ENCODE data around the gene ABCA7. TPM values are rescaled to one million over a fixed set of nuclear protein-coding genes. Genes with fewer than 3 reads are reported as not detected.
A peak's percentile ranks its signal among the peaks of the same experiment; 100 is the strongest.

ABCA7 gene
- total and polyA plus RNA-seq, 2 of the 13 experiments (the other 11 are each of a cell fraction or from before 2014, with no cell fraction given), result 4.4 to 32.4 TPM

DNA sequence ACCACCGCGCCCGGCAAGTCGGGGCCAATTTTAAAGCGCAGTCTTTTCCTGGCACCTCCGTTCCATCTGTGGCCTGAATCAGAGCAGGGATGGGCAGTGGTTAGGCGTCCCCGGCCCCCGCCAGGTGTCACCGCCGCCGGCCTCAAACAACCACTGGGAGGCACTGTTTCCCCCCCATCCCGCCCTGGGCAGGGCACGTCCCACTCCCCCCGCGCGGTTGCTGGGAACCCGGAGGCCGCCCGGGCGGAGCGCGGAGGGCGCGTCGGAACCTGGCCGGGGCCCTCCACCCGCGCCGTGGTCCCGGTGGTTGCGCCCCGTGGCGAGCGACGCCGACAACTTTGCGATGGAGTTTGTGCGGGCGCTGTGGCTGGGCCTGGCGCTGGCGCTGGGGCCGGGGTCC lies 39.8 kb upstream of the ABCA7 start, which contains the start of gene GRIN3B (continued):
- TF ChIP-seq, protein P1, sequence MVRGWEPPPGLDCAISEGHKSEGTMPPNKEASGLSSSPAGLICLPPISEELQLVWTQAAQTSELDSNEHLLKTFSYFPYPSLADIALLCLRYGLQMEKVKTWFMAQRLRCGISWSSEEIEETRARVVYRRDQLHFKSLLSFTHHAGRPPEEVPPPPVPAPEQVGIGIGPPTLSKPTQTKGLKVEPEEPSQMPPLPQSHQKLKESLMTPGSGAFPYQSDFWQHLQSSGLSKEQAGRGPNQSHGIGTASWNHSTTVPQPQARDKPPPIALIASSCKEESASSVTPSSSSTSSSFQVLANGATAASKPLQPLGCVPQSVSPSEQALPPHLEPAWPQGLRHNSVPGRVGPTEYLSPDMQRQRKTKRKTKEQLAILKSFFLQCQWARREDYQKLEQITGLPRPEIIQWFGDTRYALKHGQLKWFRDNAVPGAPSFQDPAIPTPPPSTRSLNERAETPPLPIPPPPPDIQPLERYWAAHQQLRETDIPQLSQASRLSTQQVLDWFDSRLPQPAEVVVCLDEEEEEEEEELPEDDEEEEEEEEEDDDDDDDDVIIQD (CRISPR knock-in tag; IDR thresholded peaks at IDR 0.05; ENCODE audit: low read depth), result no peak
- TF ChIP-seq KDM2A (CRISPR knock-in tag; IDR thresholded peaks at IDR 0.05; ENCODE audit: borderline replicate concordance, low read depth) (peak; percentile 45; the same call in 1 of the 2 replicates), LCORL (IDR thresholded peaks at IDR 0.05) (no peak), LCORL (CRISPR knock-in tag; IDR thresholded peaks at IDR 0.05) (peak; percentile 64), ZFX (CRISPR knock-in tag; IDR thresholded peaks at IDR 0.05; ENCODE audit: low read depth) (peak; percentile 13), ZSCAN21 (CRISPR knock-in tag; IDR thresholded peaks at IDR 0.05; ENCODE audit: borderline replicate concordance) (peak; percentile 41; the same call in 1 of the 2 replicates), MBNL3 (CRISPR knock-in tag; conservative IDR thresholded peaks at IDR 0.05) (no peak), STAG1 (CRISPR knock-in tag; IDR thresholded peaks at IDR 0.05) (peak; percentile 45), SP4 (CRISPR knock-in tag; IDR thresholded peaks at IDR 0.05) (0 out of 2 replicates have a peak, but pooled peaks have one; percentile 17), RCOR2 (CRISPR knock-in tag; IDR thresholded peaks at IDR 0.05) (no peak)
- TF ChIP-seq, protein P2, sequence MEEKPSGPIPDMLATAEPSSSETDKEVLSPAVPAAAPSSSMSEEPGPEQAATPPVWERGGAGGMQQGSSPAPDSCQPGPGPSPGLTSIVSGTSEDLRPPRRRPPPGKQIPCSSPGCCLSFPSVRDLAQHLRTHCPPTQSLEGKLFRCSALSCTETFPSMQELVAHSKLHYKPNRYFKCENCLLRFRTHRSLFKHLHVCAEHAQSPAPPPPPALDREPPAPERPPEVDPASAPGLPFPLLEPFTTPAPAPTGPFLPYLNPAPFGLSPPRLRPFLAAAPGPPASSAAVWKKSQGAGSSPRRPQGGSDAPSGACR (CRISPR knock-in tag; IDR thresholded peaks at IDR 0.05), result 0 out of 2 replicates have a peak, but pooled peaks have one; percentile 39
- TF ChIP-seq, protein P3, sequence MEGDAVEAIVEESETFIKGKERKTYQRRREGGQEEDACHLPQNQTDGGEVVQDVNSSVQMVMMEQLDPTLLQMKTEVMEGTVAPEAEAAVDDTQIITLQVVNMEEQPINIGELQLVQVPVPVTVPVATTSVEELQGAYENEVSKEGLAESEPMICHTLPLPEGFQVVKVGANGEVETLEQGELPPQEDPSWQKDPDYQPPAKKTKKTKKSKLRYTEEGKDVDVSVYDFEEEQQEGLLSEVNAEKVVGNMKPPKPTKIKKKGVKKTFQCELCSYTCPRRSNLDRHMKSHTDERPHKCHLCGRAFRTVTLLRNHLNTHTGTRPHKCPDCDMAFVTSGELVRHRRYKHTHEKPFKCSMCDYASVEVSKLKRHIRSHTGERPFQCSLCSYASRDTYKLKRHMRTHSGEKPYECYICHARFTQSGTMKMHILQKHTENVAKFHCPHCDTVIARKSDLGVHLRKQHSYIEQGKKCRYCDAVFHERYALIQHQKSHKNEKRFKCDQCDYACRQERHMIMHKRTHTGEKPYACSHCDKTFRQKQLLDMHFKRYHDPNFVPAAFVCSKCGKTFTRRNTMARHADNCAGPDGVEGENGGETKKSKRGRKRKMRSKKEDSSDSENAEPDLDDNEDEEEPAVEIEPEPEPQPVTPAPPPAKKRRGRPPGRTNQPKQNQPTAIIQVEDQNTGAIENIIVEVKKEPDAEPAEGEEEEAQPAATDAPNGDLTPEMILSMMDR (CRISPR knock-in tag; IDR thresholded peaks at IDR 0.05), result peak; percentile 78
- TF ChIP-seq, protein P4, sequence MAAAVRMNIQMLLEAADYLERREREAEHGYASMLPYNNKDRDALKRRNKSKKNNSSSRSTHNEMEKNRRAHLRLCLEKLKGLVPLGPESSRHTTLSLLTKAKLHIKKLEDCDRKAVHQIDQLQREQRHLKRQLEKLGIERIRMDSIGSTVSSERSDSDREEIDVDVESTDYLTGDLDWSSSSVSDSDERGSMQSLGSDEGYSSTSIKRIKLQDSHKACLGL (CRISPR knock-in tag; IDR thresholded peaks at IDR 0.05), result 0 out of 2 replicates have a peak, but pooled peaks have one; percentile 20
- TF ChIP-seq, protein P5, sequence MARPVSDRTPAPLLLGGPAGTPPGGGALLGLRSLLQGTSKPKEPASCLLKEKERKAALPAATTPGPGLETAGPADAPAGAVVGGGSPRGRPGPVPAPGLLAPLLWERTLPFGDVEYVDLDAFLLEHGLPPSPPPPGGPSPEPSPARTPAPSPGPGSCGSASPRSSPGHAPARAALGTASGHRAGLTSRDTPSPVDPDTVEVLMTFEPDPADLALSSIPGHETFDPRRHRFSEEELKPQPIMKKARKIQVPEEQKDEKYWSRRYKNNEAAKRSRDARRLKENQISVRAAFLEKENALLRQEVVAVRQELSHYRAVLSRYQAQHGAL (CRISPR knock-in tag; IDR thresholded peaks at IDR 0.05; ENCODE audit: not compliant biosample characterization), result no peak
- TF ChIP-seq, protein P6, sequence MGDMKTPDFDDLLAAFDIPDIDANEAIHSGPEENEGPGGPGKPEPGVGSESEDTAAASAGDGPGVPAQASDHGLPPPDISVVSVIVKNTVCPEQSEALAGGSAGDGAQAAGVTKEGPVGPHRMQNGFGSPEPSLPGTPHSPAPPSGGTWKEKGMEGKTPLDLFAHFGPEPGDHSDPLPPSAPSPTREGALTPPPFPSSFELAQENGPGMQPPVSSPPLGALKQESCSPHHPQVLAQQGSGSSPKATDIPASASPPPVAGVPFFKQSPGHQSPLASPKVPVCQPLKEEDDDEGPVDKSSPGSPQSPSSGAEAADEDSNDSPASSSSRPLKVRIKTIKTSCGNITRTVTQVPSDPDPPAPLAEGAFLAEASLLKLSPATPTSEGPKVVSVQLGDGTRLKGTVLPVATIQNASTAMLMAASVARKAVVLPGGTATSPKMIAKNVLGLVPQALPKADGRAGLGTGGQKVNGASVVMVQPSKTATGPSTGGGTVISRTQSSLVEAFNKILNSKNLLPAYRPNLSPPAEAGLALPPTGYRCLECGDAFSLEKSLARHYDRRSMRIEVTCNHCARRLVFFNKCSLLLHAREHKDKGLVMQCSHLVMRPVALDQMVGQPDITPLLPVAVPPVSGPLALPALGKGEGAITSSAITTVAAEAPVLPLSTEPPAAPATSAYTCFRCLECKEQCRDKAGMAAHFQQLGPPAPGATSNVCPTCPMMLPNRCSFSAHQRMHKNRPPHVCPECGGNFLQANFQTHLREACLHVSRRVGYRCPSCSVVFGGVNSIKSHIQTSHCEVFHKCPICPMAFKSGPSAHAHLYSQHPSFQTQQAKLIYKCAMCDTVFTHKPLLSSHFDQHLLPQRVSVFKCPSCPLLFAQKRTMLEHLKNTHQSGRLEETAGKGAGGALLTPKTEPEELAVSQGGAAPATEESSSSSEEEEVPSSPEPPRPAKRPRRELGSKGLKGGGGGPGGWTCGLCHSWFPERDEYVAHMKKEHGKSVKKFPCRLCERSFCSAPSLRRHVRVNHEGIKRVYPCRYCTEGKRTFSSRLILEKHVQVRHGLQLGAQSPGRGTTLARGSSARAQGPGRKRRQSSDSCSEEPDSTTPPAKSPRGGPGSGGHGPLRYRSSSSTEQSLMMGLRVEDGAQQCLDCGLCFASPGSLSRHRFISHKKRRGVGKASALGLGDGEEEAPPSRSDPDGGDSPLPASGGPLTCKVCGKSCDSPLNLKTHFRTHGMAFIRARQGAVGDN (CRISPR knock-in tag; IDR thresholded peaks at IDR 0.05), result peak; percentile 64
- TF ChIP-seq, protein P7, sequence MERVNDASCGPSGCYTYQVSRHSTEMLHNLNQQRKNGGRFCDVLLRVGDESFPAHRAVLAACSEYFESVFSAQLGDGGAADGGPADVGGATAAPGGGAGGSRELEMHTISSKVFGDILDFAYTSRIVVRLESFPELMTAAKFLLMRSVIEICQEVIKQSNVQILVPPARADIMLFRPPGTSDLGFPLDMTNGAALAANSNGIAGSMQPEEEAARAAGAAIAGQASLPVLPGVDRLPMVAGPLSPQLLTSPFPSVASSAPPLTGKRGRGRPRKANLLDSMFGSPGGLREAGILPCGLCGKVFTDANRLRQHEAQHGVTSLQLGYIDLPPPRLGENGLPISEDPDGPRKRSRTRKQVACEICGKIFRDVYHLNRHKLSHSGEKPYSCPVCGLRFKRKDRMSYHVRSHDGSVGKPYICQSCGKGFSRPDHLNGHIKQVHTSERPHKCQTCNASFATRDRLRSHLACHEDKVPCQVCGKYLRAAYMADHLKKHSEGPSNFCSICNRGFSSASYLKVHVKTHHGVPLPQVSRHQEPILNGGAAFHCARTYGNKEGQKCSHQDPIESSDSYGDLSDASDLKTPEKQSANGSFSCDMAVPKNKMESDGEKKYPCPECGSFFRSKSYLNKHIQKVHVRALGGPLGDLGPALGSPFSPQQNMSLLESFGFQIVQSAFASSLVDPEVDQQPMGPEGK (CRISPR knock-in tag; IDR thresholded peaks at IDR 0.05), result peak; percentile 85

Data from HepG2 (cell line).